ENCODE measurements around the gene PITX2. TPM values are rescaled to one million over a fixed set of nuclear protein-coding genes. Genes with fewer than 3 reads are reported as not detected.

The PITX2 gene
- total and polyA plus RNA-seq, 10 of the 15 experiments (the other 5 are each of a cell fraction or from before 2014, with no cell fraction given), result not detected

GRCh38 chr4:110635163-110635865, 12.4 kb upstream of the PITX2 start:
- no peaks in the 10 kb centered on the region for H3K36me3 ChIP-seq (ENCODE audit: control insufficient read depth in 2 of 2, insufficient read depth in 2 of 2, low read length in 1 of 2)
- H3K4me1 ChIP-seq (ENCODE audit: control insufficient read depth, insufficient read depth, low read length), result no peaks in the 10 kb centered on the region
- ChIA-PET POLR2A (no interaction called here), RAD21 (ENCODE audit: unreplicated experiment) (no interaction called here), SMC1A (ENCODE audit: uncharacterized antibody, unreplicated experiment) (no interaction called here), CTCF (no interaction called here)
- no peaks in the 10 kb centered on the region for H3K79me2 ChIP-seq (ENCODE audit: control insufficient read depth, insufficient read depth, low read length)
- TF ChIP-seq TBL1XR1 (IDR thresholded peaks at IDR 0.05; ENCODE audit: low read depth, low read length) (no peak), PAX5 (IDR thresholded peaks at IDR 0.05; ENCODE audit: borderline replicate concordance, low read depth, low read length) (no peak), NR2F1 (conservative IDR thresholded peaks at IDR 0.05) (no peak), MEF2A (IDR thresholded peaks at IDR 0.05; ENCODE audit: insufficient read depth, low read depth, low read length) (no peak), SREBF1 (IDR thresholded peaks at IDR 0.05; ENCODE audit: low read length) (no peak), BACH1 (IDR thresholded peaks at IDR 0.05; ENCODE audit: borderline replicate concordance) (no peak), FOXM1 (IDR thresholded peaks at IDR 0.05; ENCODE audit: low read depth, low read length) (no peak), POLR2A (IDR thresholded peaks at IDR 0.05; ENCODE audit: low read depth, low read length) (no peak), POLR2AphosphoS2 (IDR thresholded peaks at IDR 0.05; ENCODE audit: low read depth, low read length) (no peak), WRNIP1 (IDR thresholded peaks at IDR 0.05; ENCODE audit: borderline replicate concordance, low read depth, low read length) (no peak), HDGF (IDR thresholded peaks at IDR 0.05) (no peak), EP300 (IDR thresholded peaks at IDR 0.05; ENCODE audit: borderline replicate concordance in 1 of 2, control insufficient read depth in 1 of 2, low read depth in 2 of 2, low read length in 2 of 2) (no peak)
- no peak for DNase-seq (ENCODE audit: low read depth, low spot score)
- ATAC-seq, result no peak
- no peak for FAIRE-seq
- WGBS (ENCODE audit: insufficient coverage, insufficient replicate concordance, low lambda C conversion rate, missing lambda C conversion rate), result 10% methylated on average over 7 of the region's 7 CpGs
- intact Hi-C loops (cut with micrococcal nuclease; ENCODE audit: unreplicated experiment) (no loop called here), in situ Hi-C loops (cut with MboI) (loop anchor here (10.0 to 25.0 kb wide), 4 partner anchors 329 to 1402 kb away; no protein-coding TSS in a partner anchor)
- H3K4me2 ChIP-seq (ENCODE audit: control insufficient read depth, insufficient read depth), result no peak overlapping the region
- H4K20me1 ChIP-seq (ENCODE audit: control insufficient read depth, insufficient read depth), result no peaks in the 10 kb centered on the region
- BruUV-seq (replicated peaks), result no TSS peak
- H3K4me3 ChIP-seq, result no peak overlapping the region
- H3K27ac ChIP-seq (ENCODE audit: control insufficient read depth, insufficient read depth), result no peak overlapping the region
- H3K27me3 ChIP-seq (replicated peaks in 1 of 2; ENCODE audit: control insufficient read depth in 2 of 2, insufficient read depth in 2 of 2, low read length in 1 of 2), result peaks cover 19 to 46% of the 10 kb centered on the region in 2 experiments
- no peak overlapping the region for H2AFZ ChIP-seq (ENCODE audit: control insufficient read depth, low read depth, low read length)
- H3K9me3 ChIP-seq (replicated peaks; ENCODE audit: control insufficient read depth, insufficient read depth, low read length), result no peaks in the 10 kb centered on the region
- no peak overlapping the region for H3K9ac ChIP-seq (ENCODE audit: control insufficient read depth, insufficient read depth, low read length)
